ENCODE measurements around the gene PSMA4.

The PSMA4 gene

DNA sequence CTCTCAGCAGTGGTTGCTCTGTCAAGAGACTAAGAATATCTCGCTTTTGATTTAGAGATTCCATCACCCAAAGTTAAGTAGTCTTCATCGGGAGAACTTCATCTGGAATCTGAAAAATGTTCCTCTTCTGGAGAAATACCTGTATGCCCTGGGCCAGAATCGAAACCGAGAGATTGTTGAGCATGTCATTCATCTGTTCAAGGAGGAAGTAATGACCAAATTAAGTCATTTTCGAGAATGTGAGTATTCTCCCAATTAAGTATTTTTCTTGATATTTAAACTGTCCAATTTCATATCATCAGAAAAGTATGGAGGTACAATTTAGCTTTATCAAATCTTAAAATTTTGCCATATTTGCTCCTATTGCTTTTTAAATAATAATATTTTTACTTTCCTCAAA, 12.9 kb upstream of the PSMA4 start:
- Histone ChIP-seq H3K27me3 (ENCODE audit: insufficient read depth, poor library complexity, severe bottlenecking) (no peaks in the 10 kb centered on the region), H3K27ac (replicated peaks) (no peak overlapping the region), H3K4me3 (replicated peaks; ENCODE audit: insufficient read depth, low read length) (no peak overlapping the region)
- TF ChIP-seq REST (IDR thresholded peaks at IDR 0.05; ENCODE audit: insufficient replicate concordance, low read depth), result no peak
- no peak for TF ChIP-seq POLR2AphosphoS5 (IDR thresholded peaks at IDR 0.05; ENCODE audit: low read depth)
- TF ChIP-seq GABPA (IDR thresholded peaks at IDR 0.05; ENCODE audit: low read depth), result no peak
- no peak for TF ChIP-seq SPI1 (IDR thresholded peaks at IDR 0.05; ENCODE audit: borderline replicate concordance, low read depth)
- TF ChIP-seq, protein P1, sequence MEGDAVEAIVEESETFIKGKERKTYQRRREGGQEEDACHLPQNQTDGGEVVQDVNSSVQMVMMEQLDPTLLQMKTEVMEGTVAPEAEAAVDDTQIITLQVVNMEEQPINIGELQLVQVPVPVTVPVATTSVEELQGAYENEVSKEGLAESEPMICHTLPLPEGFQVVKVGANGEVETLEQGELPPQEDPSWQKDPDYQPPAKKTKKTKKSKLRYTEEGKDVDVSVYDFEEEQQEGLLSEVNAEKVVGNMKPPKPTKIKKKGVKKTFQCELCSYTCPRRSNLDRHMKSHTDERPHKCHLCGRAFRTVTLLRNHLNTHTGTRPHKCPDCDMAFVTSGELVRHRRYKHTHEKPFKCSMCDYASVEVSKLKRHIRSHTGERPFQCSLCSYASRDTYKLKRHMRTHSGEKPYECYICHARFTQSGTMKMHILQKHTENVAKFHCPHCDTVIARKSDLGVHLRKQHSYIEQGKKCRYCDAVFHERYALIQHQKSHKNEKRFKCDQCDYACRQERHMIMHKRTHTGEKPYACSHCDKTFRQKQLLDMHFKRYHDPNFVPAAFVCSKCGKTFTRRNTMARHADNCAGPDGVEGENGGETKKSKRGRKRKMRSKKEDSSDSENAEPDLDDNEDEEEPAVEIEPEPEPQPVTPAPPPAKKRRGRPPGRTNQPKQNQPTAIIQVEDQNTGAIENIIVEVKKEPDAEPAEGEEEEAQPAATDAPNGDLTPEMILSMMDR (IDR thresholded peaks at IDR 0.05; ENCODE audit: insufficient read depth, low read length), result no peak
- no peak for DNase-seq (ENCODE audit: low read depth in 1 of 2, low spot score in 1 of 2)

- no peak overlapping the region for H3K27ac ChIP-seq (replicated peaks)
- TF ChIP-seq POLR2AphosphoS5 (IDR thresholded peaks at IDR 0.05; ENCODE audit: low read depth) (no peak), REST (IDR thresholded peaks at IDR 0.05; ENCODE audit: insufficient replicate concordance, low read depth) (no peak), SPI1 (IDR thresholded peaks at IDR 0.05; ENCODE audit: borderline replicate concordance, low read depth) (no peak), GABPA (IDR thresholded peaks at IDR 0.05; ENCODE audit: low read depth) (no peak)
- TF ChIP-seq, protein P1 (IDR thresholded peaks at IDR 0.05; ENCODE audit: insufficient read depth, low read length), result no peak
- H3K27me3 ChIP-seq (ENCODE audit: insufficient read depth, poor library complexity, severe bottlenecking), result no peaks in the 10 kb centered on the region
- no peak overlapping the region for H3K4me3 ChIP-seq (replicated peaks; ENCODE audit: insufficient read depth, low read length)
- no peak for DNase-seq (ENCODE audit: low read depth in 1 of 2, low spot score in 1 of 2)
Observed at GRCh38 chr15:78533331-78533730, 6.9 kb upstream of the PSMA4 start.

- H3K27ac ChIP-seq (replicated peaks), result no peak overlapping the region
- H3K27me3 ChIP-seq (ENCODE audit: insufficient read depth, poor library complexity, severe bottlenecking), result no peaks in the 10 kb centered on the region
- no peak overlapping the region for H3K4me3 ChIP-seq (replicated peaks; ENCODE audit: insufficient read depth, low read length)
- TF ChIP-seq SPI1 (IDR thresholded peaks at IDR 0.05; ENCODE audit: borderline replicate concordance, low read depth) (no peak), GABPA (IDR thresholded peaks at IDR 0.05; ENCODE audit: low read depth) (no peak), REST (IDR thresholded peaks at IDR 0.05; ENCODE audit: insufficient replicate concordance, low read depth) (no peak), POLR2AphosphoS5 (IDR thresholded peaks at IDR 0.05; ENCODE audit: low read depth) (no peak)
- TF ChIP-seq, protein P1 (IDR thresholded peaks at IDR 0.05; ENCODE audit: insufficient read depth, low read length), result no peak
- no peak for DNase-seq (ENCODE audit: low read depth in 1 of 2, low spot score in 1 of 2)
Observed at GRCh38 chr15:78536134-78536533, 4.1 kb upstream of the PSMA4 start.

All from HL-60 (cell line).